Smooth muscle cell (in vitro differentiated cells): ENCODE measurements around the gene POU4F3. TPM values are rescaled to one million over a fixed set of nuclear protein-coding genes. Genes with fewer than 3 reads are reported as not detected.

Source experiments
- DNase-seq: peaks from one replicate; lab custom pipeline; 2025; ENCODE audit not compliant: unreplicated experiment; lab: John Stamatoyannopoulos, UW
- H2AFZ ChIP-seq: fragments of 200-600 bp; sonication (generic); 2 replicates; pipeline ENCODE4 v1.6.0; 2016; ENCODE audit warnings: antibody characterized with exemption, low read depth, mild to moderate bottlenecking
- H3F3A ChIP-seq: fragments of 200-600 bp; sonication (generic); 2 replicates; pipeline ENCODE4 v1.6.0; 2017; ENCODE audit warnings: antibody characterized with exemption, low read depth
- H3K27ac ChIP-seq: fragments of 200-600 bp; sonication (generic); 2 replicates; pipeline ENCODE4 v1.5.1; 2016; ENCODE audit warnings: low read depth, mild to moderate bottlenecking
- H3K27me3 ChIP-seq: fragments of 200-600 bp; sonication (generic); 2 replicates; pipeline ENCODE4 v1.6.1; 2016; ENCODE audit warnings: low read depth, mild to moderate bottlenecking
- H3K36me3 ChIP-seq: fragments of 200-600 bp; sonication (generic); 2 replicates; pipeline ENCODE4 v1.5.1; 2016; ENCODE audit warnings: low read depth
- H3K4me1 ChIP-seq: fragments of 200-600 bp; sonication (generic); 2 replicates; pipeline ENCODE4 v1.5.1; 2016; ENCODE audit warnings: low read depth
- H3K4me2 ChIP-seq: fragments of 200-600 bp; sonication (generic); 2 replicates; pipeline ENCODE4 v1.6.0; 2016; ENCODE audit warnings: mild to moderate bottlenecking
- H3K4me3 ChIP-seq: fragments of 200-600 bp; sonication (generic); 2 replicates; pipeline ENCODE4 v1.5.1; 2016; ENCODE audit warnings: mild to moderate bottlenecking
- H3K79me2 ChIP-seq: fragments of 200-600 bp; sonication (generic); 2 replicates; pipeline ENCODE4 v1.6.0; 2016; ENCODE audit warnings: low read depth, mild to moderate bottlenecking
- H3K9ac ChIP-seq: fragments of 200-600 bp; sonication (generic); 2 replicates; pipeline ENCODE4 v1.6.0; 2016; ENCODE audit warnings: low read depth
- H3K9me3 ChIP-seq: fragments of 200-600 bp; sonication (generic); replicated peaks from 2 replicates; pipeline ENCODE4 v1.5.1; 2016; ENCODE audit warnings: low read depth
- H4K20me1 ChIP-seq: fragments of 200-600 bp; sonication (generic); 2 replicates; pipeline ENCODE4 v1.6.0; 2016; ENCODE audit warnings: low read depth
- WGBS: methylation state at CpG from one replicate; pipeline ENCODE4 v1.1.7; 2016; ENCODE audit warnings: low lambda C conversion rate; 5-methylcytosine and 5-hydroxymethylcytosine counted together
- polyA plus RNA-seq: library from polyadenylated mRNA; unstranded; fragments of >200 nt; fragmentation: Nextera tagmentation; extraction: Ambion mirVana; gene quantifications from 2 replicates; pipeline ENCODE4 v1.2.1, GENCODE V29; 2016
- total RNA-seq: library from RNA; depleted of rRNA; stranded (reverse); fragments of >200 nt; gene quantifications from 2 replicates; pipeline ENCODE4 v1.2.3, GENCODE V29; 2014
- TF ChIP-seq, protein P1 (sequence below): fragments of 200-600 bp; sonication (generic); IDR thresholded peaks from 2 replicates; pipeline ENCODE4 v1.5.1; 2017; ENCODE audit warnings: borderline replicate concordance, mild to moderate bottlenecking, antibody characterized with exemption; ENCODE audit not compliant: insufficient read depth, poor library complexity, severe bottlenecking

POU4F3 gene, protein sequence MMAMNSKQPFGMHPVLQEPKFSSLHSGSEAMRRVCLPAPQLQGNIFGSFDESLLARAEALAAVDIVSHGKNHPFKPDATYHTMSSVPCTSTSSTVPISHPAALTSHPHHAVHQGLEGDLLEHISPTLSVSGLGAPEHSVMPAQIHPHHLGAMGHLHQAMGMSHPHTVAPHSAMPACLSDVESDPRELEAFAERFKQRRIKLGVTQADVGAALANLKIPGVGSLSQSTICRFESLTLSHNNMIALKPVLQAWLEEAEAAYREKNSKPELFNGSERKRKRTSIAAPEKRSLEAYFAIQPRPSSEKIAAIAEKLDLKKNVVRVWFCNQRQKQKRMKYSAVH
- 0.04 TPM in 1 of 2 replicates, not detected in the other for total RNA-seq
- 0.28 TPM in 1 of 2 replicates, not detected in the other for polyA plus RNA-seq

GRCh38 chr5:146338774-146339714 is at the start of gene POU4F3:
POU4F3 (plus strand) TSS chr5:146338839; CDS start chr5:146339113, 274 bp downstream.
- WGBS = 7% methylated on average over 61 of the region's 70 CpGs
- Histone ChIP-seq H3K36me3 (no peaks in the 10 kb centered on the region), H3K4me2 (no peak within 1 kb of the TSS), H3K79me2 (no peaks in the 10 kb centered on the region), H3K9me3 (no peaks in the 10 kb centered on the region), H3K27me3 (peaks cover 100% of the 10 kb centered on the region), H3K9ac (no peak within 1 kb of the TSS), H3K27ac (no peak within 1 kb of the TSS), H3F3A (no peaks in the 10 kb centered on the region), H2AFZ (no peak within 1 kb of the TSS), H4K20me1 (no peaks in the 10 kb centered on the region), H3K4me3 (no peak within 1 kb of the TSS), H3K4me1 (peaks cover 5% of the 10 kb centered on the region)
- TF ChIP-seq, protein P1, sequence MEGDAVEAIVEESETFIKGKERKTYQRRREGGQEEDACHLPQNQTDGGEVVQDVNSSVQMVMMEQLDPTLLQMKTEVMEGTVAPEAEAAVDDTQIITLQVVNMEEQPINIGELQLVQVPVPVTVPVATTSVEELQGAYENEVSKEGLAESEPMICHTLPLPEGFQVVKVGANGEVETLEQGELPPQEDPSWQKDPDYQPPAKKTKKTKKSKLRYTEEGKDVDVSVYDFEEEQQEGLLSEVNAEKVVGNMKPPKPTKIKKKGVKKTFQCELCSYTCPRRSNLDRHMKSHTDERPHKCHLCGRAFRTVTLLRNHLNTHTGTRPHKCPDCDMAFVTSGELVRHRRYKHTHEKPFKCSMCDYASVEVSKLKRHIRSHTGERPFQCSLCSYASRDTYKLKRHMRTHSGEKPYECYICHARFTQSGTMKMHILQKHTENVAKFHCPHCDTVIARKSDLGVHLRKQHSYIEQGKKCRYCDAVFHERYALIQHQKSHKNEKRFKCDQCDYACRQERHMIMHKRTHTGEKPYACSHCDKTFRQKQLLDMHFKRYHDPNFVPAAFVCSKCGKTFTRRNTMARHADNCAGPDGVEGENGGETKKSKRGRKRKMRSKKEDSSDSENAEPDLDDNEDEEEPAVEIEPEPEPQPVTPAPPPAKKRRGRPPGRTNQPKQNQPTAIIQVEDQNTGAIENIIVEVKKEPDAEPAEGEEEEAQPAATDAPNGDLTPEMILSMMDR = no peak
- DNase-seq = no peak

DNA sequence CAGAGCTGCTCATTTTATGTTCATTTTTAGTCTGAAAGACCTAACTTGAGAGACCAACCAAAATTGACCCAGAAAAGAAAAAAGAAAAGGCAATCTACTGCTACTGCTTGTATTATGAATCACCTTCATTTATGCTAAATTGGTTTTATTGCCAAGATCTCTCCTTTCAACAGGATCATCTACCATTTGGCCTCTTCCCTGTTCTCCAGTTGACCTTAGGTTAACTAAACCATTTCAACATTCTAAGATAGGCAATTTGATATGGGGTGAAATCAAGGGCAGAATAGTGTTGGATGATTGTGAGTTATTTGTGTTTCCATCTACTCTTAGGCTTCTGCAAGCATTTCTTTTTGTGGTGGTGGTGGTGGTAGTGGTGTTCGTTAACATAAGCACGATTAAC is 48.3 kb upstream of the POU4F3 start:
- Histone ChIP-seq H3K4me1 (no peaks in the 10 kb centered on the region), H3K9ac (no peak overlapping the region), H2AFZ (no peak overlapping the region), H3K36me3 (peaks cover 3% of the 10 kb centered on the region), H3F3A (no peaks in the 10 kb centered on the region), H3K27ac (no peak overlapping the region), H3K9me3 (no peaks in the 10 kb centered on the region), H4K20me1 (no peaks in the 10 kb centered on the region), H3K4me3 (no peak overlapping the region), H3K27me3 (no peaks in the 10 kb centered on the region), H3K79me2 (no peaks in the 10 kb centered on the region), H3K4me2 (no peak overlapping the region)
- no peak for DNase-seq
- TF ChIP-seq, protein P1 = no peak
- WGBS = 98% methylated on average over 2 of the region's 2 CpGs

DNA sequence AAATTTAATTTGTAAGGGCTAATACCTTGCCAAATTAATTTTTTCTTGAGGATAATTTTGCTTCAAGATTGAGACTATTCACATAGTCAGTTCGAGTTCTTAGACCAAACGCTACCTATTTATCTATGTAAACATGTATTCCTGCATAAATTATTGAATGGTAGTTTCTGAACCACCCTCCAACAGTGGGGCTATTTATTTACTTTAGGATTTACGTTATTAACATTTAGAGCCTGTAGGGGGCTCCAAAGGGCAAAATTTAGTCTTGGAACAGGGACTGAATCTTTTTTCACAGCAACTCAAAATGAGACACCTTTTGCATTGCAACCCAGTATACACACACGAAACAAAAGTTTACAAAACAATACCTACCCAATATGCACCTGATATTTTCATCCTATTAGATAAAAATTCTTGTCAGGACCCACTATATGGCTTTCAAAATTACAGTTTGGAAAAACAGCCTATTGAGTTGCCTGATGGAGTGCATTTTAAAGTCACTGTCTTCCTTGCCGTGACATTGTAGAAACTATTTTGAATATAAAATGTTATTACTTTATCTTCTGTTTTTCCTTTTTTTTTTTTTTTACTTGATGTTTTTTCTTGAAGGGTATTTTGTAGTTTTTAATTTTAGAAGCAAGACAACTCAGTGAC is 47.1 kb upstream of the POU4F3 start:
- Histone ChIP-seq H3K79me2 (no peaks in the 10 kb centered on the region), H3K27ac (no peak overlapping the region), H3K4me1 (no peaks in the 10 kb centered on the region), H2AFZ (no peak overlapping the region), H4K20me1 (no peaks in the 10 kb centered on the region), H3K4me3 (no peak overlapping the region), H3F3A (no peaks in the 10 kb centered on the region), H3K4me2 (no peak overlapping the region), H3K9ac (no peak overlapping the region), H3K36me3 (peaks cover 3% of the 10 kb centered on the region), H3K27me3 (no peaks in the 10 kb centered on the region), H3K9me3 (no peaks in the 10 kb centered on the region)
- DNase-seq = no peak
- TF ChIP-seq, protein P1 = peak; percentile 64
- 24% methylated on average over 5 of the region's 5 CpGs for whole genome bisulfite sequencing
